Effector memory CD4-positive, alpha-beta T cell (primary cell): ENCODE measurements around the gene ABITRAM.

ENCODE experiments used
- DNase-seq, 3 donors: peaks; one replicate each; pipeline ENCODE4 v3.0.0-alpha.2; 2020
- H3K27ac ChIP-seq: 2 replicates; pipeline ENCODE4 v1.7.0; 2013; ENCODE audit warnings: mild to moderate bottlenecking, low read length, moderate library complexity; ENCODE audit not compliant: insufficient read depth, poor library complexity, severe bottlenecking
- H3K27me3 ChIP-seq: replicated peaks from 2 replicates; pipeline ENCODE4 v1.7.0; 2013; ENCODE audit warnings: mild to moderate bottlenecking, low read length; ENCODE audit not compliant: insufficient read depth, control insufficient read depth, poor library complexity, severe bottlenecking
- H3K36me3 ChIP-seq: 2 replicates; pipeline ENCODE4 v1.7.0; 2013; ENCODE audit warnings: mild to moderate bottlenecking, low read length, moderate library complexity; ENCODE audit not compliant: control insufficient read depth, insufficient read depth
- H3K4me1 ChIP-seq: 2 replicates; pipeline ENCODE4 v1.7.0; 2013; ENCODE audit warnings: low read length, mild to moderate bottlenecking; ENCODE audit not compliant: control insufficient read depth, insufficient read depth, poor library complexity, severe bottlenecking
- H3K4me3 ChIP-seq: 2 replicates; pipeline ENCODE4 v1.7.0; 2013; ENCODE audit warnings: low read length, low read depth, mild to moderate bottlenecking; ENCODE audit not compliant: insufficient read depth, poor library complexity, severe bottlenecking
- H3K9me3 ChIP-seq: 2 replicates; pipeline ENCODE4 v1.7.0; 2013; ENCODE audit warnings: mild to moderate bottlenecking, low read length, moderate library complexity; ENCODE audit not compliant: control insufficient read depth

Gene ABITRAM

DNA sequence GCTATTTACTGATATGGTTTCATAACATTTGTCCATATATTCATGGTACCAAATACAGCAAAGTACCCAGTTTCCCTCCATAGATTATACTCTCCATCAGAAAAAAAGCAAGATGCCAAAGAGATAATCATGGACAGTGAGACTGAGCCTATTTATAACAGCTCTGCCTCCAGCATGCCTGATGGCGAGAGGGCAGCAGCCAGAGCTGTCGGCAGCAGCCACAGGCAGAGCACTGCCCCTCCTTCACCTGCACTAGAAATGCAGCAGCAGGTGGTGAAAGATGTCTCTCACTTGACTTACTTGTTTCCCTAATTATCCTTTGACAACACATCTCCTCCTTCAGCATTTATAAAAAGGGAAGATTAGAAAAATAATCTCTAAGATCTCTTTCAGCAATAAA lies 46.7 kb downstream of the ABITRAM start:
- DNase-seq, result no peak
- Histone ChIP-seq H3K27me3 (no peaks in the 10 kb centered on the region), H3K27ac (no peak overlapping the region), H3K36me3 (no peaks in the 10 kb centered on the region), H3K9me3 (no peaks in the 10 kb centered on the region), H3K4me1 (no peaks in the 10 kb centered on the region), H3K4me3 (no peak overlapping the region)

DNA sequence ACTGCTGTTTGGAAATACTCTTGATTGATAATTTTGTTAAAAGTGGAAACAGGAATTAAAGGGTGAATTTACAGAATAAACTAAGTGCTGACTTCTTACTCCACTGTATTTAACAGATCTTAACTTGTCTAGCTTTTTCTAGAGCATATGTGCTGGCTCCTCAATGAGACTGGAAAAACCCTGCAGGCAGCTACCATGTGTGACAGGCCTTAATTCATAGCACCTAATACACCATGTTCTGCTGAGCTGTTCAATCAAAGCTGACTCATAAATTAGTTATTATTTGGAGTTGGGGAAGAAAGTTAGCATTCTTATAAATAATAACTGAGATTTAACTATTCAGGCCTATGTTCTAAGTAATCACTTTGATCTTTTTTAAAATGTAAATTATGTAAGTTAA lies 49.7 kb downstream of the ABITRAM start:
- no peaks in the 10 kb centered on the region for H3K4me1 ChIP-seq
- no peaks in the 10 kb centered on the region for H3K9me3 ChIP-seq
- H3K27ac ChIP-seq, result no peak overlapping the region
- no peaks in the 10 kb centered on the region for H3K36me3 ChIP-seq
- DNase-seq, result no peak
- H3K27me3 ChIP-seq, result no peaks in the 10 kb centered on the region
- no peak overlapping the region for H3K4me3 ChIP-seq
